Measurements from ENCODE around the gene TIMP2. TPM values are rescaled to one million over a fixed set of nuclear protein-coding genes. Genes with fewer than 3 reads are reported as not detected.

TIMP2 gene
- total and polyA plus RNA-seq, 4 experiments from 2014 or later = 0.22 to 6.0 (median 5.9) TPM; not detected in 1

GRCh38 chr17:78896091-78896833, 28.9 kb downstream of the TIMP2 start:
- no peak overlapping the region for H3K27ac ChIP-seq (ENCODE audit: low read depth, low read length)
- POLR2A ChIA-PET (ENCODE audit: partially characterized antibody) = no interaction called here
- no peaks in the 10 kb centered on the region for H3K36me3 ChIP-seq (ENCODE audit: insufficient read depth, low read length)
- Mint-ChIP-seq H3K36me3 (no peaks in the 10 kb centered on the region), H3K27ac (peak overlapping the region in 1 of 7 donors; percentile 10), H3K9me3 (peaks cover 0 to 4% (median 0%) of the 10 kb centered on the region in 8 donors), H3K27me3 (no peaks in the 10 kb centered on the region), H3K4me3 (no peak overlapping the region), H3K4me1 (peaks cover 2 to 8% (median 6%) of the 10 kb centered on the region in 4 donors)
- no peak overlapping the region for H3K4me3 ChIP-seq (ENCODE audit: low read length in 2 of 2)
- peaks cover 4% of the 10 kb centered on the region for H3K4me1 ChIP-seq (ENCODE audit: insufficient read depth, low read length)
- H3K27me3 ChIP-seq (ENCODE audit: insufficient read depth, low read length) = no peaks in the 10 kb centered on the region
- CTCF ChIA-PET (ENCODE audit: partially characterized antibody) = no interaction called here
- no peaks in the 10 kb centered on the region for H3K9me3 ChIP-seq (ENCODE audit: control insufficient read depth in 1 of 2, low read length in 2 of 2)
- intact Hi-C loops (cut with micrococcal nuclease) = no loop called here
- DNase-seq = no peak

DNA sequence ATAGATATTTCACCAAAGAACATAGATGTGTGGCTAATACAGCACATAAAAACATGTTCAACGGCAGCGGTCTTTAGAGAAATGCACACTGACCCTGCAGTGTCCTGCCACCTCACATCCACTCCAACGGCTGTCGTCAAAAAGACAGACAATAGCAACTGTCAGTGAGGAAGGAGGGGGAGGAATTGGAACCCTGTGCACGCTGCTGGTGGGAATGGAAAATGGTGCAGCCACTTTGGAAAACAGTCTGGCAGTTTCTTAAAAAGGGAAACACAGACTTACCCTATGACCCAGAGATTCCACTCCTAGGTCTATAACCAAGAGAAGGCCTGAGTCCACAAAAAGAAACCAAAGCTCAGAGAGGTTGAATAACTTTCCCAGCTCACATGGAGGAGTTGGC, 29.9 kb downstream of the TIMP2 start:
- no peak for DNase-seq
- intact Hi-C loops (cut with micrococcal nuclease) = no loop called here
- Mint-ChIP-seq H3K36me3 (no peaks in the 10 kb centered on the region), H3K27me3 (no peaks in the 10 kb centered on the region), H3K4me1 (peaks cover 9 to 18% (median 13%) of the 10 kb centered on the region in 4 donors), H3K9me3 (peaks cover 0 to 4% (median 0%) of the 10 kb centered on the region in 8 donors), H3K27ac (no peak overlapping the region), H3K4me3 (no peak overlapping the region)
- ChIA-PET CTCF (ENCODE audit: partially characterized antibody) (interaction anchor here (2.2 kb wide), 1 partner anchor 29 kb away, joined by 13 read pairs; no protein-coding TSS in a partner anchor), POLR2A (ENCODE audit: partially characterized antibody) (no interaction called here)
- Histone ChIP-seq H3K27ac (ENCODE audit: low read depth, low read length) (no peak overlapping the region), H3K4me1 (ENCODE audit: insufficient read depth, low read length) (peaks cover 13% of the 10 kb centered on the region), H3K27me3 (ENCODE audit: insufficient read depth, low read length) (no peaks in the 10 kb centered on the region), H3K36me3 (ENCODE audit: insufficient read depth, low read length) (no peaks in the 10 kb centered on the region), H3K4me3 (ENCODE audit: low read length in 2 of 2) (no peak overlapping the region), H3K9me3 (ENCODE audit: control insufficient read depth in 1 of 2, low read length in 2 of 2) (no peaks in the 10 kb centered on the region)

GRCh38 chr17:78893684-78894083, 31.5 kb downstream of the TIMP2 start:
- peaks cover 27% of the 10 kb centered on the region for H3K4me1 ChIP-seq (ENCODE audit: insufficient read depth, low read length)
- no peaks in the 10 kb centered on the region for H3K36me3 ChIP-seq (ENCODE audit: insufficient read depth, low read length)
- H3K9me3 ChIP-seq (ENCODE audit: control insufficient read depth in 1 of 2, low read length in 2 of 2) = no peaks in the 10 kb centered on the region
- no peaks in the 10 kb centered on the region for H3K27me3 ChIP-seq (ENCODE audit: insufficient read depth, low read length)
- Mint-ChIP-seq H3K27ac (no peak overlapping the region), H3K27me3 (peaks cover 0 to 9% of the 10 kb centered on the region in 2 donors), H3K4me3 (no peak overlapping the region), H3K36me3 (no peaks in the 10 kb centered on the region), H3K9me3 (peaks cover 0 to 3% (median 0%) of the 10 kb centered on the region in 8 donors), H3K4me1 (peaks cover 15 to 31% (median 23%) of the 10 kb centered on the region in 4 donors)
- DNase-seq = no peak
- ChIA-PET CTCF (ENCODE audit: partially characterized antibody) (interaction anchor here (0.6 to 2.2 kb wide), 2 partner anchors 9 to 28 kb away, joined by 3 to 13 read pairs; no protein-coding TSS in a partner anchor), POLR2A (ENCODE audit: partially characterized antibody) (no interaction called here)
- no peak overlapping the region for H3K27ac ChIP-seq (ENCODE audit: low read depth, low read length)
- no peak overlapping the region for H3K4me3 ChIP-seq (ENCODE audit: low read length in 2 of 2)
- intact Hi-C loops (cut with micrococcal nuclease) = no loop called here

DNA sequence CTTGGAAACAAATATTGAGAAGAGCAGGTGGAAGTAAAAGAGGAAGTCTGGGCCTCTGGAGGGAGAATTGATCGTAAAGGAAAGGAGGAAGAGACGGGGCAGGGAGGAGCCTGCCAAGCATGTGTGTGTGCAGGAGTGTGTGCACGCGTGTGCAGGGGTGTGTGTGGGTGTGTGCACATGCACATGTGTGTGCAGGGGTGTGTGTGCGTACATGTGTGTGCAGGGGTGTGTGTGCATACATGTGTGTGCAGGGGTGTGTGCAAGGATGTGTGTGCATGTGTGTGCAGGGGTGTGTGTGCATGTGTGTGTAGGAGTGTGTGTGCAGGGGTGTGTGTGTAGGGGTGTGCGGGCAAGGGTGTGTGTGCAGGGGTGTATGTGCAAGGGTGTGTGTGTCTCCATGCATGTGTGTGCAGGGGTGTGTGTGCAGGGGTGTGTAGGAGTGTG, 32.2 kb downstream of the TIMP2 start:
- peaks cover 15 to 33% (median 24%) of the 10 kb centered on the region in 4 donors for H3K4me1 Mint-ChIP-seq
- H3K27me3 ChIP-seq (ENCODE audit: insufficient read depth, low read length) = no peaks in the 10 kb centered on the region
- peaks cover 0 to 11% of the 10 kb centered on the region in 2 donors for H3K27me3 Mint-ChIP-seq
- no peak overlapping the region for H3K4me3 Mint-ChIP-seq
- H3K9me3 Mint-ChIP-seq = peaks cover 0 to 3% (median 0%) of the 10 kb centered on the region in 8 donors
- H3K27ac ChIP-seq (ENCODE audit: low read depth, low read length) = no peak overlapping the region
- no peak for DNase-seq
- no peaks in the 10 kb centered on the region for H3K9me3 ChIP-seq (ENCODE audit: control insufficient read depth in 1 of 2, low read length in 2 of 2)
- H3K36me3 ChIP-seq (ENCODE audit: insufficient read depth, low read length) = no peaks in the 10 kb centered on the region
- intact Hi-C loops (cut with micrococcal nuclease) = no loop called here
- peaks cover 27% of the 10 kb centered on the region for H3K4me1 ChIP-seq (ENCODE audit: insufficient read depth, low read length)
- no peak overlapping the region for H3K4me3 ChIP-seq (ENCODE audit: low read length in 2 of 2)
- CTCF ChIA-PET (ENCODE audit: partially characterized antibody) = interaction anchor here (4.5 kb wide), 1 partner anchor 27 kb away, joined by 18 read pairs; no protein-coding TSS in a partner anchor
- POLR2A ChIA-PET (ENCODE audit: partially characterized antibody) = no interaction called here
- H3K36me3 Mint-ChIP-seq = no peaks in the 10 kb centered on the region
- peak overlapping the region in 2 of 7 donors; percentile 4 to 12 for H3K27ac Mint-ChIP-seq

DNA sequence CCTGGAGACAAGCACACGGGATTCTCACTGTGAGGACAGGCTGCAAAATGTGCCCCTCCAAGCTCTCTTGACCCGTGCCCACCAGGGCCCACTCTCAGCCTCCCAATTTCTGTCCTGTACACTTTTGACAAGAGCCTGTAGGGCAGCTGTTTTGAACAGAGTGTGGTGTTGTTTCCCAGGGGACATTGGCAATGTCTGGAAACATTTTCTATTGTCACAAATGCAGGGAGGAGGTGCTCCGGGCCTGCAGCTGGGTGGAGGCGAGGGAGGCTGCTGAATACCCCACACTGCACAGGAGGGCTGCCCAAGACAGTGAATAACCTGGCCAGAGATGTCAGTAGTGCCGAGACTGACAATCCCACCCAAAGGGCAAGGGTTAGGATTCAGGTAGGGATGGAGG, 32.7 kb downstream of the TIMP2 start:
- peaks cover 27% of the 10 kb centered on the region for H3K4me1 ChIP-seq (ENCODE audit: insufficient read depth, low read length)
- no peaks in the 10 kb centered on the region for H3K27me3 ChIP-seq (ENCODE audit: insufficient read depth, low read length)
- H3K4me1 Mint-ChIP-seq = peaks cover 15 to 33% (median 26%) of the 10 kb centered on the region in 4 donors
- H3K27ac ChIP-seq (ENCODE audit: low read depth, low read length) = no peak overlapping the region
- H3K4me3 Mint-ChIP-seq = no peak overlapping the region
- peaks cover 0 to 3% (median 0%) of the 10 kb centered on the region in 8 donors for H3K9me3 Mint-ChIP-seq
- intact Hi-C loops (cut with micrococcal nuclease) = no loop called here
- H3K27me3 Mint-ChIP-seq = peaks cover 2 to 11% of the 10 kb centered on the region in 2 donors
- DNase-seq = no peak
- no peaks in the 10 kb centered on the region for H3K36me3 Mint-ChIP-seq
- peak overlapping the region in 4 of 7 donors; percentile 4 to 48 (median 15) for H3K27ac Mint-ChIP-seq
- H3K9me3 ChIP-seq (ENCODE audit: control insufficient read depth in 1 of 2, low read length in 2 of 2) = no peaks in the 10 kb centered on the region
- no peaks in the 10 kb centered on the region for H3K36me3 ChIP-seq (ENCODE audit: insufficient read depth, low read length)
- POLR2A ChIA-PET (ENCODE audit: partially characterized antibody) = no interaction called here
- CTCF ChIA-PET (ENCODE audit: partially characterized antibody) = interaction anchor here (4.5 kb wide), 1 partner anchor 27 kb away, joined by 18 read pairs; no protein-coding TSS in a partner anchor
- H3K4me3 ChIP-seq (ENCODE audit: low read length in 2 of 2) = no peak overlapping the region

DNA sequence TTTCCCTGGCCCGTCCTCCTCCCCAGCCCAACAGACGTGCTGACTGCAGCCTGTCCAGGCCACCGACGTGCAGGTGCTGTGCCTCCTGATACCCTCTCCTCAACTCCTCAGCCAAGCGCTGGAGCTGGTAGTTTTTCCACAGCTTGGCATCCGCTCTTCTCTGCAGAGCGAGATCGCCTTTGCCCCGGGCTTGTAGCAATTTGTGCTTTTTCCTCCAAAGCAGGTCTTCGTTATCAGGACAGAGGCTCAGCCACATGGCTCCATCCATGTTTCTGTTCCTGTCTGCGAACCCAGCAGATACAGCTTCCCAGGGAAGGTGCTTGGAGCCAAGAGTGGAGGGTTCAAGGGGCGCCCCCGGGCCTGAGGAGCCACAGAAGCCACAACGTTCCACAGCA, 33.1 kb downstream of the TIMP2 start:
- H3K4me3 Mint-ChIP-seq = no peak overlapping the region
- peak overlapping the region in 4 of 7 donors; percentile 22 to 57 (median 36) for H3K27ac Mint-ChIP-seq
- H3K9me3 Mint-ChIP-seq = peaks cover 0 to 3% (median 0%) of the 10 kb centered on the region in 8 donors
- no peaks in the 10 kb centered on the region for H3K9me3 ChIP-seq (ENCODE audit: control insufficient read depth in 1 of 2, low read length in 2 of 2)
- H3K36me3 Mint-ChIP-seq = no peaks in the 10 kb centered on the region
- POLR2A ChIA-PET (ENCODE audit: partially characterized antibody) = no interaction called here
- no peaks in the 10 kb centered on the region for H3K27me3 ChIP-seq (ENCODE audit: insufficient read depth, low read length)
- DNase-seq = no peak
- no peaks in the 10 kb centered on the region for H3K36me3 ChIP-seq (ENCODE audit: insufficient read depth, low read length)
- CTCF ChIA-PET (ENCODE audit: partially characterized antibody) = interaction anchor here (4.5 kb wide), 1 partner anchor 27 kb away, joined by 18 read pairs; no protein-coding TSS in a partner anchor
- H3K4me1 Mint-ChIP-seq = peaks cover 15 to 33% (median 26%) of the 10 kb centered on the region in 4 donors
- H3K4me1 ChIP-seq (ENCODE audit: insufficient read depth, low read length) = peaks cover 27% of the 10 kb centered on the region
- intact Hi-C loops (cut with micrococcal nuclease) = no loop called here
- H3K27ac ChIP-seq (ENCODE audit: low read depth, low read length) = no peak overlapping the region
- H3K27me3 Mint-ChIP-seq = peaks cover 2 to 11% of the 10 kb centered on the region in 2 donors
- H3K4me3 ChIP-seq (ENCODE audit: low read length in 2 of 2) = no peak overlapping the region

DNA sequence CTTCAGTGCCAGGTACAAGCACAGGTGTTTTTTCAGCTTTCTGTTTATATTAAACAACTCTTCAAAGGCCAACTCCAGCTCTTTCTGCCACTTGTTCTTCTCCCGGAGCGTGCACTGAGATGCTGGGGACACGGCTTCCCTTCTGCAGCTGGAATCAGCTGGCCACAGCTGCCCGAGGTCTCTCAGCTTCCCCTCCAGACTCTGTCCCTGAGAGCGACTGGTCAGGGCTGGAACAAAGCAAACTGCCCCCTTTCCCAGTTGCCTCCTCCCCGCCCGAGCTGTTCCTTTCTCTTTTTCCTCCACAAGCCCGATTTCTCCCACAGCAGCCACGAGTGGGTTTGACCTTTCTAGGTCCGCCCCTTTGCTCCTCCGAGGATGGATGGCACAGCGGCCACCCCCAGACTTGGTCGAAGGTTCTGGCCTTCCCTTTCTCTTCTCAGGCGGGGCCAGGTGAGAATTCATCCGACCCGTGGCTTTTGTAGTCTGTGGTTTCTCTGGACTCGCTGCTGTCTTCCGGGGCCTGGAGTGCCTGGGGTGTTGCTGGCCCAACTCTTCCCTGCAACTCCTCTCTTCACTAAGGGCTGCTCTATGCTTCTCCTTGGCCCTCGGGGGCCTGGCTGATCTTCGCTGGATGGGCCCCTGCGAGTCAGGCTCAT, 33.7 kb downstream of the TIMP2 start:
- H3K4me1 Mint-ChIP-seq = peaks cover 15 to 33% (median 26%) of the 10 kb centered on the region in 4 donors
- Histone ChIP-seq H3K4me3 (ENCODE audit: low read length in 2 of 2) (no peak overlapping the region), H3K9me3 (ENCODE audit: control insufficient read depth in 1 of 2, low read length in 2 of 2) (no peaks in the 10 kb centered on the region), H3K36me3 (ENCODE audit: insufficient read depth, low read length) (no peaks in the 10 kb centered on the region), H3K4me1 (ENCODE audit: insufficient read depth, low read length) (peaks cover 27% of the 10 kb centered on the region), H3K27ac (ENCODE audit: low read depth, low read length) (no peak overlapping the region), H3K27me3 (ENCODE audit: insufficient read depth, low read length) (no peaks in the 10 kb centered on the region)
- intact Hi-C loops (cut with micrococcal nuclease) = no loop called here
- DNase-seq = no peak
- peaks cover 2 to 11% of the 10 kb centered on the region in 2 donors for H3K27me3 Mint-ChIP-seq
- H3K36me3 Mint-ChIP-seq = no peaks in the 10 kb centered on the region
- peaks cover 0 to 3% (median 0%) of the 10 kb centered on the region in 8 donors for H3K9me3 Mint-ChIP-seq
- H3K27ac Mint-ChIP-seq = peak overlapping the region; percentile 53 to 93 (median 87)
- POLR2A ChIA-PET (ENCODE audit: partially characterized antibody) = interaction anchor here (0.9 to 1.2 kb wide), 2 partner anchors 48 to 80 kb away, joined by 3 to 4 read pairs; no protein-coding TSS in a partner anchor
- H3K4me3 Mint-ChIP-seq = peak overlapping the region in 3 of 8 donors; percentile 26 to 49 (median 28)
- CTCF ChIA-PET (ENCODE audit: partially characterized antibody) = interaction anchor here (0.6 to 4.5 kb wide), 2 partner anchors 26 to 60 kb away, joined by 3 to 18 read pairs; no protein-coding TSS in a partner anchor

Measured in CD4-positive, alpha-beta memory T cell (primary cell).